H9 (cell line): Measurements from ENCODE around the gene CPNE2. TPM values are rescaled to one million over a fixed set of nuclear protein-coding genes. Genes with fewer than 3 reads are reported as not detected.

Experiments
- DNase-seq: peaks from one replicate; pipeline ENCODE4 v3.0.0-alpha.2; 2017
- H2AFZ ChIP-seq: one replicate; pipeline ENCODE4 v1.6.1; 2013; ENCODE audit warnings: mild to moderate bottlenecking, low read length, control low read depth, moderate library complexity
- H2AK5ac ChIP-seq: 2 replicates; pipeline ENCODE4 v1.6.1; 2013; ENCODE audit warnings: low read length, control low read depth, mixed read lengths; ENCODE audit not compliant: insufficient read length
- H2BK120ac ChIP-seq: one replicate; pipeline ENCODE4 v1.6.1; 2013; ENCODE audit warnings: low read depth, mild to moderate bottlenecking, low read length, control low read depth, inconsistent platforms; ENCODE audit not compliant: poor library complexity, severe bottlenecking
- H2BK12ac ChIP-seq: 2 replicates; pipeline ENCODE4 v1.6.1; 2013; ENCODE audit warnings: low read length, control low read depth, mixed read lengths, low read depth; ENCODE audit not compliant: insufficient read length
- H2BK15ac ChIP-seq: 2 replicates; pipeline ENCODE4 v1.6.1; 2013; ENCODE audit warnings: low read depth, low read length, control low read depth
- H2BK20ac ChIP-seq: one replicate; pipeline ENCODE4 v1.6.1; 2013; ENCODE audit warnings: low read depth, mild to moderate bottlenecking, low read length, control low read depth, inconsistent platforms; ENCODE audit not compliant: poor library complexity, severe bottlenecking
- H2BK5ac ChIP-seq: 2 replicates; pipeline ENCODE4 v1.6.1; 2013; ENCODE audit warnings: low read length, control low read depth, mixed read lengths; ENCODE audit not compliant: insufficient read length
- H3K14ac ChIP-seq: 2 replicates; pipeline ENCODE4 v1.6.1; 2013; ENCODE audit warnings: low read length, control low read depth; ENCODE audit not compliant: insufficient read depth
- H3K18ac ChIP-seq: 2 replicates; pipeline ENCODE4 v1.6.1; 2013; ENCODE audit warnings: low read depth, mild to moderate bottlenecking, mixed read lengths, low read length, control low read depth; ENCODE audit not compliant: insufficient read length
- H3K23ac ChIP-seq: 2 replicates; pipeline ENCODE4 v1.6.1; 2013; ENCODE audit warnings: low read length, control low read depth, mixed read lengths, low read depth; ENCODE audit not compliant: insufficient read length
- H3K23me2 ChIP-seq: 2 replicates; pipeline ENCODE4 v1.6.1; 2013; ENCODE audit warnings: low read depth, mild to moderate bottlenecking, mixed read lengths, low read length, control low read depth; ENCODE audit not compliant: insufficient read length, poor library complexity, severe bottlenecking
- H3K27ac ChIP-seq: 2 replicates; pipeline ENCODE4 v1.5.1; 2013; ENCODE audit warnings: low read length, control low read depth, mixed read lengths, low read depth; ENCODE audit not compliant: insufficient read length
- H3K27me3 ChIP-seq: 2 replicates; pipeline ENCODE4 v1.6.1; 2013; ENCODE audit warnings: low read length, control low read depth, inconsistent platforms; ENCODE audit not compliant: insufficient read depth
- H3K4ac ChIP-seq: 2 replicates; pipeline ENCODE4 v1.6.1; 2013; ENCODE audit warnings: low read depth, mild to moderate bottlenecking, control low read depth, inconsistent platforms, low read length, moderate library complexity
- H3K4me1 ChIP-seq: 2 replicates; pipeline ENCODE4 v1.6.1; 2013; ENCODE audit warnings: low read length, control low read depth, inconsistent platforms; ENCODE audit not compliant: insufficient read depth
- H3K4me2 ChIP-seq: 2 replicates; pipeline ENCODE4 v1.6.1; 2013; ENCODE audit warnings: low read length, control low read depth, mixed read lengths; ENCODE audit not compliant: insufficient read length, insufficient read depth
- H3K56ac ChIP-seq: 2 replicates; pipeline ENCODE4 v1.6.1; 2013; ENCODE audit warnings: low read depth, mild to moderate bottlenecking, mixed read lengths, low read length, control low read depth; ENCODE audit not compliant: insufficient read length
- H3K79me1 ChIP-seq: 2 replicates; pipeline ENCODE4 v1.6.1; 2013; ENCODE audit warnings: low read depth, mild to moderate bottlenecking, moderate library complexity, low read length, control low read depth, inconsistent platforms; ENCODE audit not compliant: insufficient read depth, poor library complexity, severe bottlenecking
- H3K79me2 ChIP-seq: 2 replicates; pipeline ENCODE4 v1.6.1; 2013; ENCODE audit warnings: low read length, control low read depth, inconsistent platforms; ENCODE audit not compliant: insufficient read depth
- H3K9ac ChIP-seq: 2 replicates; pipeline ENCODE4 v1.6.1; 2013; ENCODE audit warnings: low read length, control low read depth, mixed read lengths; ENCODE audit not compliant: insufficient read length; ENCODE audit errors: extremely low read depth
- H3K9me3 ChIP-seq: one replicate; pipeline ENCODE4 v1.6.1; 2013; ENCODE audit warnings: low read depth, low read length, inconsistent platforms; ENCODE audit not compliant: control insufficient read depth
- H3T11ph ChIP-seq: one replicate; pipeline ENCODE4 v1.6.1; 2013; ENCODE audit warnings: mild to moderate bottlenecking, low read length, control low read depth, inconsistent platforms
- H4K20me1 ChIP-seq: one replicate; pipeline ENCODE4 v1.6.1; 2013; ENCODE audit not compliant: control insufficient read depth, insufficient read length, insufficient read depth
- H4K5ac ChIP-seq: 2 replicates; pipeline ENCODE4 v1.6.1; 2013; ENCODE audit warnings: low read depth, mild to moderate bottlenecking, mixed read lengths, low read length, control low read depth; ENCODE audit not compliant: insufficient read length
- H4K8ac ChIP-seq: replicated peaks from 2 replicates; pipeline ENCODE4 v1.6.1; 2013; ENCODE audit warnings: low read length, control low read depth, mixed read lengths, low read depth; ENCODE audit not compliant: insufficient read length
- H4K91ac ChIP-seq: 2 replicates; pipeline ENCODE4 v1.6.1; 2013; ENCODE audit warnings: low read depth, mild to moderate bottlenecking, moderate library complexity, mixed read lengths, low read length, control low read depth; ENCODE audit not compliant: insufficient read length
- H3K27ac Mint-ChIP-seq, 3 experiments: 2 replicates in 2 of 3; 3 replicates in 1 of 3; pipeline ENCODE4 v1.8.0; 2020 to 2021; ENCODE audit warnings: mixed read lengths in 3 of 3, mild to moderate bottlenecking in 1 of 3, moderate library complexity in 1 of 3
- H3K27me3 Mint-ChIP-seq: 2 replicates; pipeline ENCODE4 v1.8.0; 2021; ENCODE audit warnings: low read depth, mild to moderate bottlenecking, moderate library complexity, mixed read lengths
- H3K36me3 Mint-ChIP-seq, 3 experiments: 2 replicates in 2 of 3; 3 replicates in 1 of 3; pipeline ENCODE4 v1.8.0; 2020 to 2021; ENCODE audit warnings: low read depth in 3 of 3, mixed read lengths in 3 of 3; ENCODE audit not compliant: insufficient read depth in 1 of 3
- H3K4me1 Mint-ChIP-seq, 2 experiments: 2 replicates each; pipeline ENCODE4 v1.8.0; 2020; ENCODE audit warnings: mixed read lengths in 2 of 2
- H3K4me3 Mint-ChIP-seq, 2 experiments: 2 replicates in 1 of 2; 3 replicates in 1 of 2; pipeline ENCODE4 v1.8.0; 2020 to 2021; ENCODE audit warnings: mild to moderate bottlenecking in 2 of 2, mixed read lengths in 2 of 2, moderate library complexity in 1 of 2
- H3K9me3 Mint-ChIP-seq, 2 experiments: 2 replicates in 1 of 2; 3 replicates in 1 of 2; pipeline ENCODE4 v1.8.0; 2020; ENCODE audit warnings: mild to moderate bottlenecking in 2 of 2, mixed read lengths in 2 of 2, moderate library complexity in 1 of 2
- CTCF ChIP-seq: fragments of 200-600 bp; sonication (generic); conservative IDR thresholded peaks from 3 replicates; pipeline ENCODE4 v1.8.0; 2021; ENCODE audit warnings: antibody characterized with exemption, mild to moderate bottlenecking
- WGBS: extraction: QIAGEN DNeasy Blood & Tissue Kit; methylation state at CpG from one replicate; pipeline ENCODE4 v1.1.7; 2013; ENCODE audit warnings: missing lambda C conversion rate, low lambda C conversion rate, mixed read lengths; ENCODE audit not compliant: insufficient read length; ENCODE audit errors: extremely low coverage; 5-methylcytosine and 5-hydroxymethylcytosine counted together
- total RNA-seq: library from RNA; stranded (reverse); gene quantifications from 2 replicates; pipeline ENCODE4 v1.2.1, GENCODE V29; 2021

CPNE2 gene
- total RNA-seq, 1 experiment from 2014 or later = 8.0 TPM

- H3K79me2 ChIP-seq = no peaks in the 10 kb centered on the region
- H2BK20ac ChIP-seq = no peak overlapping the region
- no peak for TF ChIP-seq CTCF
- no peaks in the 10 kb centered on the region for H3K23me2 ChIP-seq
- H3K27me3 ChIP-seq = no peaks in the 10 kb centered on the region
- H2AFZ ChIP-seq = no peak overlapping the region
- no peak overlapping the region for H2AK5ac ChIP-seq
- H3K4me2 ChIP-seq = no peak overlapping the region
- peak overlapping the region; percentile 4 to 67; a peak in 4 of 5 replicates for H3K4me3 Mint-ChIP-seq
- H3K9me3 ChIP-seq = no peaks in the 10 kb centered on the region
- peak overlapping the region; percentile 2 for H3K18ac ChIP-seq
- no peak overlapping the region for H4K8ac ChIP-seq
- no peak overlapping the region for H3K4ac ChIP-seq
- no peak overlapping the region for H2BK12ac ChIP-seq
- no peaks in the 10 kb centered on the region for H4K20me1 ChIP-seq
- H3K14ac ChIP-seq = peak overlapping the region; percentile 4; the same call in 1 of the 2 replicates
- H2BK120ac ChIP-seq = no peak overlapping the region
- WGBS = no CpG with 5 or more reads among the region's 14 CpGs
- no peak overlapping the region for H3K27ac ChIP-seq
- H2BK5ac ChIP-seq = no peak overlapping the region
- H3K9me3 Mint-ChIP-seq = no peaks in the 10 kb centered on the region
- H3K4me1 Mint-ChIP-seq = peaks cover 54 to 59% of the 10 kb centered on the region in 2 experiments
- no peak overlapping the region for H4K5ac ChIP-seq
- H3T11ph ChIP-seq = no peak overlapping the region
- H3K79me1 ChIP-seq = no peaks in the 10 kb centered on the region
- no peak overlapping the region for H3K9ac ChIP-seq
- H3K4me1 ChIP-seq = peaks cover 23% of the 10 kb centered on the region; the same call in 1 of the 2 replicates
- peaks cover 2 to 4% (median 3%) of the 10 kb centered on the region in 3 experiments; a peak in 5 of 7 replicates for H3K36me3 Mint-ChIP-seq
- H3K27ac Mint-ChIP-seq = peak overlapping the region; percentile 61 to 94 (median 77)
- H2BK15ac ChIP-seq = no peak overlapping the region
- no peak overlapping the region for H3K23ac ChIP-seq
- H3K27me3 Mint-ChIP-seq = no peaks in the 10 kb centered on the region; the same call in none of the 2 replicates
- no peak overlapping the region for H4K91ac ChIP-seq
- peak; percentile 45 for DNase-seq
- H3K56ac ChIP-seq = no peak overlapping the region
Measured at GRCh38 chr16:57147381-57148221, 55.2 kb downstream of the CPNE2 start.
